Measurements from ENCODE around the gene IL31. TPM values are rescaled to one million over a fixed set of nuclear protein-coding genes. Genes with fewer than 3 reads are reported as not detected.
A peak's percentile ranks its signal among the peaks of the same experiment; 100 is the strongest.

Gene IL31
- total RNA-seq, 2 experiments from 2014 or later, result not detected

DNA sequence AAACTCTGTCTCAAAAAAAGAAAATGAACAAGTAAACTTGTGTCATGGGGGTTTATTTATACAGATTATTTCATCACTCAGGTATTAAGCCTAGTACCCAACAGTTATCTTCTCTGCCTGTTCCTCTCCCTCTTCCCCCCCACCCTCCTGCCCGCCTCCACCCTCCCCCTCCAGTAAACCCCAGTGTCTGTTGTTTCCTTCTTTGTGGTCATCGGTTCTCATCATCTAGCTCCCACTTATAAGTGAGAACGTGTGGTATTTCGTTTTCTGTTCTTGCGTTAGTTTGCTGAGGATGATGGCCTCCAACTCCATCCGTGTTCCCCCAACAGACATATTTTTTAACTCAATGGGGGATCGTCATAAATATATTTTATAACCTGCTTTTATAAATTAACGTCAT lies 12.3 kb downstream of the IL31 start:
- Mint-ChIP-seq H3K27ac (peak overlapping the region; percentile 73), H3K27me3 (no peaks in the 10 kb centered on the region), H3K4me1 (peaks cover 20% of the 10 kb centered on the region), H3K9me3 (no peaks in the 10 kb centered on the region), H3K4me3 (no peak overlapping the region), H3K36me3 (ENCODE audit: low read depth) (no peaks in the 10 kb centered on the region)
- DNase-seq, result peak; percentile 22
- CTCF ChIA-PET, result no interaction called here
- POLR2A ChIA-PET, result no interaction called here

DNA sequence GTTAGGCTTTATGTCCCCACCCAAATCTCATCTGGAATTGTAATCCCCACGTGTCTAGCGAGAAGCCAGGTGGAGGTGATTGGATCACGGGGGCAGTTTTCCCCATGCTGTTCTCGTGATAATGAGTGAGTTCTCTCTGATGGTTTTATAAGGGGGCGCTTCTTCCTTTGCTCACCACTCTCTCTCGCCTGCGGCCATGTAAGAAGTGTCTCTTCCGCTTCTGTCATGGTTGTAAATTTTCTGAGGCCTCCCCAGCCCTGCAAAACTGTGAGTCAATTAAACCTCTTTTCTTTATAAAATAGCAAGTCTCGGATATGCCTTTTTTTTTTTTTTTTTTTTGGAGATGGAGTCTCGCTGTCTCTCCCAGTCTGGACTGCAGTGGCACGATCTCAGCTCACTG lies 13.3 kb downstream of the IL31 start:
- Mint-ChIP-seq H3K4me1 (peaks cover 19% of the 10 kb centered on the region), H3K4me3 (no peak overlapping the region), H3K36me3 (ENCODE audit: low read depth) (no peaks in the 10 kb centered on the region), H3K27me3 (no peaks in the 10 kb centered on the region), H3K9me3 (no peaks in the 10 kb centered on the region), H3K27ac (no peak overlapping the region)
- no peak for DNase-seq
- CTCF ChIA-PET, result no interaction called here
- POLR2A ChIA-PET, result no interaction called here

DNA sequence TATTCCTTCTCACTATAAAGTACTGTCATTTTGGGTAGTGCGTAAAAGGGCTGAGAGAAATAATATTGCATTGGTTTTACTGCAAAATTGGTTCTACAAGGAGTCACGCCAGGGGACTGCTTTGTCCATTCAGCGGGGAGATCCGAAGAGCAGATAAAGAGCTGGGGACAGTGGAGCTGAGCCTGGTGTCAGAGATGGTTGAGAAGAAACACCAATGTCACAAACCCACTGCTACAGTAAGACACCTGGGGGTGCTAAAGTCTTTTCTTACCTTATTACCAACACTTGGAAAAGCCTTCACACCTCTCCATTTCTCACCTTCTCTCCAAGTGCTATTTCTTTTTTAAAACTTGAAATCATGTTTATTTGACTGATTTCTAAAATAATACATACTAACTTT lies 14.1 kb downstream of the IL31 start:
- H3K36me3 Mint-ChIP-seq (ENCODE audit: low read depth), result no peaks in the 10 kb centered on the region
- DNase-seq, result no peak
- ChIA-PET POLR2A (no interaction called here), CTCF (no interaction called here)
- peaks cover 19% of the 10 kb centered on the region for H3K4me1 Mint-ChIP-seq
- H3K27ac Mint-ChIP-seq, result no peak overlapping the region
- H3K9me3 Mint-ChIP-seq, result no peaks in the 10 kb centered on the region
- no peak overlapping the region for H3K4me3 Mint-ChIP-seq
- no peaks in the 10 kb centered on the region for H3K27me3 Mint-ChIP-seq

DNA sequence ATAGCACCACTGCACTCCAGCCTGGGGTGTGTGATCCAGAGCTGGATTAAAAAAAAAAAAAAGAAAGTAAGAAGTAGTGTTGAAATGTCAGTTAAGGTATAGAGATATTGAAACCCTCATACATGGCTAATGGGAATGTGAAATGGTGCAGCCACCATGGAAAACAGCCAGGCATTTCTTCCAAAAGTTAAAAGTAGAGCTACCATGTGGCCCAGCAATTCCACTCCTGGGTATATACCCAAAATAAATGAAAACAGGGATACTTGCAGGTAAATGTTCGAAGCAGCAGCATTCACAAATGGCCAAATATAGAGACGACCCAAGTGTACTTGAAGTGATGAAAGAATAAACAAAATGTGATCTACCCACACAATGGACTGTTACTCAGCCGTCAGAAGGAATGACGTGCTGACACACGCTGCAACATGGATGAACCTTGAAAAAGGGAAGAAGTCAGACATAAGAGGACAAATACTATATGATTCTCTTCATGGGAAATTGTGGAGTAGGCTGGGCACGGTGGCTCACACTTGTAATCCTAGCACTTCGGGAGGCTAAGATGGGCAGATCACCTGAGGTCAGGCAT lies 15.2 kb downstream of the IL31 start:
- peaks cover 19% of the 10 kb centered on the region for H3K4me1 Mint-ChIP-seq
- ChIA-PET POLR2A (no interaction called here), CTCF (interaction anchor here (0.6 to 0.7 kb wide), 3 partner anchors 110 to 1271 kb away, joined by 3 to 4 read pairs (median 4); no protein-coding TSS in a partner anchor)
- H3K4me3 Mint-ChIP-seq, result no peak overlapping the region
- H3K36me3 Mint-ChIP-seq (ENCODE audit: low read depth), result no peaks in the 10 kb centered on the region
- no peak for DNase-seq
- H3K27me3 Mint-ChIP-seq, result no peaks in the 10 kb centered on the region
- no peaks in the 10 kb centered on the region for H3K9me3 Mint-ChIP-seq
- no peak overlapping the region for H3K27ac Mint-ChIP-seq

DNA sequence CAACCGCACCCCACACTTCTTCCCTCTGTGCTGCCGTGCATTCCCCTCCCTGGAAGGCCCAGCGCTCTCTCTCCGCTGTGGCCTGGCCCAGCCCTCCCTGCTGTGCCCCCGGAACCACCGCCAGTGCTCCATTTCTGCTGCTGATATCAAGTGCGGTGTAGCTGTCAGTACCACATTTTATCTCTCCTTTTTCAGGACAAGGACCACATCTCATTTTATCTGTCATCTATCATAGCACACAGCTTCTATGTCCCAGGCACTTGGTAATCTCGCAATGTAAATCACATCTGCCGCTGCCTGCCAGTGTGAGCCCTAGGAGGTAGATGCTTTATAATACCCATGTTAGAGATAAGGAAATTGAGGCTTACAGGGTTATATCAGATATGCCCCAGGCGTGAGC lies 18.3 kb downstream of the IL31 start:
- CTCF ChIA-PET, result interaction anchor here (0.8 to 1.6 kb wide), 2 partner anchors 36 to 38 kb away, joined by 4 to 5 read pairs; no protein-coding TSS in a partner anchor
- no peak overlapping the region for H3K27ac Mint-ChIP-seq
- H3K9me3 Mint-ChIP-seq, result no peaks in the 10 kb centered on the region
- no peak for DNase-seq
- H3K27me3 Mint-ChIP-seq, result peaks cover 3% of the 10 kb centered on the region
- no peaks in the 10 kb centered on the region for H3K36me3 Mint-ChIP-seq (ENCODE audit: low read depth)
- POLR2A ChIA-PET, result no interaction called here
- H3K4me3 Mint-ChIP-seq, result no peak overlapping the region
- H3K4me1 Mint-ChIP-seq, result peaks cover 2% of the 10 kb centered on the region

DNA sequence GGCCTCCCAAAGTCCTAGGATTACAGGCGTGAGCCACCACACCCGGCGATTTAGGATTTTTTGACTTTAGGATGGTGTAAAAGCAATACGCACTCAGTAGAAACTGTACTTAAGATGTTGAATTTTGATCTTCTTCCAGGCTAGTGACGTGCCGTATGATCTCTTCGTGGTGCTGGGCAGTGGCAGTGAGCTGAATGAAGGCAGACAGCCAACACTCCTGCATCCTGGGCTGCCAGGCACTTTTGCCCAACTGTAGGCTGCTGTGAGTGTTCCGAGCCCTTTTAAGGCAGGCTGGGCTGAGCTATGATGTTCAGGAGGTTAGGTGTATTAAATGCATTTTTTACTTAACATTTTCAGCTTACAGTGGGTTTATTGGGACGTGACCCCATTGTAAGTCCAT lies 21.3 kb downstream of the IL31 start:
- H3K4me1 Mint-ChIP-seq, result no peaks in the 10 kb centered on the region
- DNase-seq, result no peak
- no peaks in the 10 kb centered on the region for H3K9me3 Mint-ChIP-seq
- peaks cover 3% of the 10 kb centered on the region for H3K27me3 Mint-ChIP-seq
- ChIA-PET POLR2A (no interaction called here), CTCF (no interaction called here)
- no peak overlapping the region for H3K27ac Mint-ChIP-seq
- H3K4me3 Mint-ChIP-seq, result no peak overlapping the region
- no peaks in the 10 kb centered on the region for H3K36me3 Mint-ChIP-seq (ENCODE audit: low read depth)

DNA sequence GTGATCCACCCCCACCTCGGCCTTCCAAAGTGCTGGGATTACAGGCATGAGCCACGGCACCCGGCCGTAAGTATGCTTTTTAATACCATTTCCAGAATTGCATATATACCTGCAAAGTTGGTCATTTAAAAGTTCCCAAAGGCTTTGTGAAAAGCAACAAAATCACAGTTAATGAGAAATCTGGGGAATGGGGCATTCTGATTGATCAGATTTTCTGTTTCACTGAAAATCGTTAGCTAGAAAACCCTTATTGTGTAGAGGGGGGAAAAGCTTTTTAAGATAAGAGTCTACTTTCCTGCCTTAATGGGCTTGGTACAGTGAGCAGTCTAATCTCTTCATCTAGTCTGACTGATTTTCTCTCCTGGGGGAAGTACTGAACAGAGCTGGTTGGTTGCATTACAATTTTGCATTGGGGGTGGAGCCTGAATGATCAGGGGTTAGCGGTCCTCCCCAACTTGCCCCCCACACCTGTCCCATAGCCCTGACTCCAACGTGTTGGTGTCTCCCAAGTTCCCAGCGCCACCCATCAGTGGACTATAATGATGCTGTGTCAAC lies 23.8 kb downstream of the IL31 start:
- Mint-ChIP-seq H3K9me3 (no peaks in the 10 kb centered on the region), H3K27me3 (peaks cover 3% of the 10 kb centered on the region), H3K36me3 (ENCODE audit: low read depth) (no peaks in the 10 kb centered on the region), H3K4me1 (no peaks in the 10 kb centered on the region), H3K4me3 (no peak overlapping the region), H3K27ac (no peak overlapping the region)
- ChIA-PET CTCF (interaction anchor here (0.9 kb wide), 1 partner anchor 22 kb away, joined by 3 read pairs; no protein-coding TSS in a partner anchor), POLR2A (no interaction called here)
- no peak for DNase-seq

DNA sequence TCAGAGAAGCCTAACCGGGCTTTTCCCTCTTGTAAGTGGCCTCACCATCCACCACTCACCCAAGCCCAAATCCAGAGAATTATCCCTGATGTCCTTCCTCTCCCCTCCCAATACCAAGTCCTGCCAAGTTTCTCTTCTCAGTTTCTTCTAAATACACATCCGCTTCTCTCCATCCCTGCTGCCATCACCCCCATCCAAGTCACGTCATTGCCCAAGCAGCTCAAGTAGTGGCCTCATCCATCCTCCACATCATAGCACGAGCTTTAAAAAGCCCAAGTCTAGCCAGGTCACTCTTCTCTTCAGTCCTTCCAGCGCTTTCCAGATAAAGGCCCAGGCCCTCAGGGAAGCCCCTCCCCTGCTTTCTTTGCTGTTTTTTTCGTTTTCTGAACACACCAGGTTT lies 25.4 kb downstream of the IL31 start:
- DNase-seq, result no peak
- no peak overlapping the region for H3K4me3 Mint-ChIP-seq
- peaks cover 3% of the 10 kb centered on the region for H3K36me3 Mint-ChIP-seq (ENCODE audit: low read depth)
- POLR2A ChIA-PET, result no interaction called here
- no peaks in the 10 kb centered on the region for H3K9me3 Mint-ChIP-seq
- H3K4me1 Mint-ChIP-seq, result no peaks in the 10 kb centered on the region
- H3K27ac Mint-ChIP-seq, result no peak overlapping the region
- CTCF ChIA-PET, result interaction anchor here (1.0 kb wide), 1 partner anchor 10 kb away, joined by 3 read pairs; no protein-coding TSS in a partner anchor
- H3K27me3 Mint-ChIP-seq, result peaks cover 3% of the 10 kb centered on the region

DNA sequence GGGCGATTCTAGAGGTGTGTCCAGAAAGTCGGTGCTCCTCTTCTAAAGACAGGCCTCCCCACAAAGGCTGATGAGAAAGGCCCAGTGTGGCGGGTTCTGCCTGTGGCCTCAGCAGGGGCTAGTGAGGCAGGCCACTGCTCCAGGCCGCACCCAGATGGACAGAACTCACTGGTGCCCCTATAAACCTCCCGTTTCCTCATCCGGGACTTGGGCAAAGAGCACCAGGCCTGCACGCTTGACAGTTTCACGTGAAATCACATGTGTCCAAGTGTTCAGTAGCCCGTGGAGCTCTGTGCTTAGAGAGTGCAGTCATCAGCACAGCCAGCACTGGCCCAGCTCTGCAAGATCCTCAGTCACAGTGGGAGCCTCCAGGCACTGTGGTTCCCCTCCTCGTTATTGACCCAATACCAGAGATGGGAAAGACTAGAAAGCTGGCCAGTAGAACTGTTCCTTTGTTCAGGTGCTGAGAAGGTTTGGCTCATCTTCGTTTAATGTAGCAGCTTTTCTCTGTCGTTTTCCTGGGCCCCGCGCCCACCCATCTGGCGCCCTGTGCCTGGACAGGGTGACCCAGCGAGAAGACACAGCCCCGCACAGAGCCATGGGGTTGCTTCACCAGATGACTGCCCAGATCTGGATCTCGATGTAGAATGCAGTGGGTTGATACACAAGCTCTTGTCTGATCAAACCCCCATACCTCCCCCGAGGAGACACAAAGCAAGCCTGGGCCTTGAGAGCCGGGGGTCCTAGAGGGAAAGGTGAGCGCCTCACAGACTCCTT lies 26.3 kb downstream of the IL31 start:
- Mint-ChIP-seq H3K27ac (no peak overlapping the region), H3K4me1 (no peaks in the 10 kb centered on the region), H3K4me3 (no peak overlapping the region), H3K9me3 (no peaks in the 10 kb centered on the region), H3K36me3 (ENCODE audit: low read depth) (peaks cover 4% of the 10 kb centered on the region), H3K27me3 (peaks cover 3% of the 10 kb centered on the region)
- ChIA-PET POLR2A (no interaction called here), CTCF (interaction anchor here (0.6 to 1.0 kb wide), 4 partner anchors 9 to 1619 kb away, joined by 3 read pairs; partner anchors contain the start of gene COQ5)
- DNase-seq, result no peak

DNA sequence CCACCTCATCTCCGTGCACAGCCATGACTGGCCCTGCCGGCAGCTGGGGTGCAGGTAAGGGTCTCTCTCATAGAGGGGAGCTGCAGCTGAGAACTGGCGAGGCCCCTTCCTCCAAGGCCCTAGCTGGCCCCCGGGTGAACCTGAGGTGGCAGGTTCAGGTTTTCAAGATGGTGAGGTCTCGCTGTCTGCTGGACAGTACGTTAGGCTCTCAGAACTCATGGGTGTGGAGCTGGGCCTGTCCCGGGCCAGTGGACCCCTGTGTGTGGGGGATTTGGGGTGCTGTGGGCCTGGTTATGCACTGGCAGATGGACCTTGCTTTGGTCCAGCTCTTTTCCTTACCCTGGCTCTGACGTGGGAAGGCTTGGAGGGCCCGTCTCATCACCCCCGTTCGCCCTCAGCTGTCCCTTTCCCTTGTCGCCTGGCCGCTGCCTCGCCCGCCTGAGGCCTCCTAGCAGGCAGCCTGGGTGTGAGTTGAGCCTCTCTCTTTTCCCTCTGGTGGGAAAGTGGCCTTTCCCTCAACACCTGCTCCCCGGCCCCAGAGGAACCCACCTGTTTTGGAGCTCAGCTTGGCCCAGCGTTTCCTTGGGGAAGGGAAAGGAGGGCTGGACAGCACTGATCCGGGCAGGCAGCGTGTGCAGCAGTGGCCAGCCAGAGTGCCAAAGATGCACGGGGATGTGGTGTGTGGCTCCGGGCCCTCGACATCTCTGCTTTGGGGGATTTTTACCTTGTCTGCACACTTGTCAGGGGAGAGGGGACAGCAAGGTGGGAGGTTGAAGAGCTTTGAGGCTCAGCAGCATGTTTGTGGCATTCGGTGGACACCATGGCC lies 28.3 kb downstream of the IL31 start:
- H3K27me3 Mint-ChIP-seq, result no peaks in the 10 kb centered on the region
- H3K4me3 Mint-ChIP-seq, result no peak overlapping the region
- H3K36me3 Mint-ChIP-seq (ENCODE audit: low read depth), result peaks cover 6% of the 10 kb centered on the region
- DNase-seq, result no peak
- POLR2A ChIA-PET, result interaction anchor here (0.6 kb wide), 1 partner anchor 91 kb away, joined by 3 read pairs; no protein-coding TSS in a partner anchor
- CTCF ChIA-PET, result no interaction called here
- H3K4me1 Mint-ChIP-seq, result no peaks in the 10 kb centered on the region
- no peak overlapping the region for H3K27ac Mint-ChIP-seq
- H3K9me3 Mint-ChIP-seq, result no peaks in the 10 kb centered on the region

DNA sequence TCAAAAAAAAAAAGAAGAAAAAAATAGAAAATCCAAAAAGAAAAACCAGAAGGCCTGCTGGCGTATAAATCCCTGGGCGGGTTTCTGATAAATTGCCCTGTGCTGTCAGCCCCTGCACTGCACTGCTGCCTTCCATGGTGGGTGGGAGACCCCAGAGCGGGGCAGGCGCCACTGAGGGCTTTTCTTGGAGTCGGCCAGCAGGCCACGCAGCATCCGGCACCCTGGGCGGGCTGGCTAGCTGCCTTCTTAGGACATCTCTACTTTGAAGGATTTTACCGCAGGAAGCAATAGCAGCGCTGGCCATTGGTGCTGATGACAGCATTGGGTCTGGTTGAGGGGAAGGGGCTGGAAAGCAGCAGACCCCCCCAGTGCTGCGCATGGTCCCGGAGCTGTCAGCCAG lies 29.1 kb downstream of the IL31 start:
- no peaks in the 10 kb centered on the region for H3K9me3 Mint-ChIP-seq
- no peak for DNase-seq
- H3K4me3 Mint-ChIP-seq, result no peak overlapping the region
- peaks cover 6% of the 10 kb centered on the region for H3K36me3 Mint-ChIP-seq (ENCODE audit: low read depth)
- no peaks in the 10 kb centered on the region for H3K4me1 Mint-ChIP-seq
- no peak overlapping the region for H3K27ac Mint-ChIP-seq
- ChIA-PET POLR2A (no interaction called here), CTCF (interaction anchor here (0.6 kb wide), 1 partner anchor 258 kb away, joined by 3 read pairs; no protein-coding TSS in a partner anchor)
- H3K27me3 Mint-ChIP-seq, result no peaks in the 10 kb centered on the region

DNA sequence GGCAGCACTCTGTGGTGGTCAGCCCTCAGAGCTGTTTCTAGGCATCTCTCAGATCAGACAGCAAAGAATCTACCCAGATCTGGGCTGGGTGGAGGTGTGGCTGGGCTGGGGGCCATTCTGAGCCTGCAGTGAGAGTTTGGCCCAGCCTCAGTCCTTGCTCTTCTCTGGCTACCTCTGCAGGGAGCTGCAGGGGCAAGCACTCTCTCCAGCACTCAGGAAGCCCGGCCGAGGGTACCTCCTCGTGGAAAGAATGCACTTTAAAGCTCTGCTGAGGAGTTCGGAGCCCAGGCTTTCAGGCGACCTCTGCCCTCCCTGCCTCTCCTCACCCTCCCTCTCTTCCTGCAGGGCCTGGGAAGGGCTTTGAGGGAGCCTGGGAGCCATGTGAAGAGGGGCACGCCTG lies 31.2 kb downstream of the IL31 start:
- ChIA-PET POLR2A (no interaction called here), CTCF (no interaction called here)
- no peaks in the 10 kb centered on the region for H3K27me3 Mint-ChIP-seq
- no peak overlapping the region for H3K4me3 Mint-ChIP-seq
- no peak for DNase-seq
- peaks cover 6% of the 10 kb centered on the region for H3K36me3 Mint-ChIP-seq (ENCODE audit: low read depth)
- H3K4me1 Mint-ChIP-seq, result no peaks in the 10 kb centered on the region
- no peak overlapping the region for H3K27ac Mint-ChIP-seq
- no peaks in the 10 kb centered on the region for H3K9me3 Mint-ChIP-seq
